T-helper 2 cell treated with Interferon-gamma antibody and Interleukin-4, amounts not matched to agents 100 ng/mL and 5 ng/mL, for 36 hours (primary cell): ENCODE results near the gene TMEM221. TPM values are rescaled to one million over a fixed set of nuclear protein-coding genes. Genes with fewer than 3 reads are reported as not detected.
"Not testable (repeated sequence)": the region's sequence is repeated elsewhere in the genome, so short reads cannot be mapped to it uniquely, and the experiment has no call there.

Source experiments
- intact Hi-C: fragments of 100-400 bp; cut with micrococcal nuclease; formaldehyde crosslinking; loops from one replicate; pipeline ENCODE4 v1.15.1; 2023
- total RNA-seq: library from RNA; stranded (reverse); gene quantifications from 2 replicates; pipeline ENCODE4 v1.2.3, GENCODE V29; 2022

The TMEM221 gene
- total RNA-seq, 1 donor from 2014 or later: not detected

DNA sequence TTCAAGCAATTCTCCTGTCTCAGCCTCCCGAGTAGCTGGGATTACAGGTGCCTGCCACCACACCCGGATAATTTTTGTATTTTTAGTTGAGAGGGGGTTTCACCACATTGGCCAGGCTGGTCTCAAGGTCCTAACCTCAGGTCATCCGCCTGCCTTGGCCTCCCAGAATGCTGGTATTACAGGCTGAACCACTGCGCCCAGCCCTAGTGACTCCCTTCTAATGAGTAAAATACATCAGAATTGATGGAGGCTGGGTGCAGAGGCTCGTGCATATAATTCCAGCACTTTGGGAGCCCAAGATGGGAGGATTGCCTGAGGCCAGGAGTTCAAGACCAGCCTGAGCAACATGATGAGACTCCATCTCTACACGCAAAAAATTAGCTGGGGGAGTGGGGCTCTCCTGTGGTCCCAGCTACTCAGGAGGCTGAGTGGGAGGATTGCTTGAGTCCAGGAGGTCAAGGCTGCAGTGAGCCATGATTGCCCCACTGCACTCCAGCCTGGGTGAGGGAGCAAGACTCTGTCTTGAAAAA lies 26.6 kb upstream of the TMEM221 start:
- intact Hi-C loops: not testable (repeated sequence)

DNA sequence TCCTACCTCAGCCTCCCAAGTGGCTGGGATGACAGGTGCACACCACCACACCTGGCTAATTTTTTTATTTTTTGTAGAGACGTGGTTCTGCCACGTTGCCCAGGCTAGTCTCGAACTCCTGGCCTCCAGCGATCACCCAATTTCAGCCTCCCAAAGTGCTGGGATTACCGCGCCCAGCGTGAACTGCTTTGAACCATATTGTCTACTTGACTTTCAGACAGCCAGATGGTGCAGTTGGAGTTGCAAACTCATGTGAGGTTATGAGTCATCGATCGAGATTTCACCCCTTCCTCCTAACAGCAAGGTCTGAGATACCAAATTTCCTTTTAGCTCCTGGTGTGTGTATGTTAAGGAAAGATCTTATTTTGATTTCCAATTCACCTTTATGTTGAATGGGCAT lies 24.6 kb upstream of the TMEM221 start:
- intact Hi-C loops: no loop called here

DNA sequence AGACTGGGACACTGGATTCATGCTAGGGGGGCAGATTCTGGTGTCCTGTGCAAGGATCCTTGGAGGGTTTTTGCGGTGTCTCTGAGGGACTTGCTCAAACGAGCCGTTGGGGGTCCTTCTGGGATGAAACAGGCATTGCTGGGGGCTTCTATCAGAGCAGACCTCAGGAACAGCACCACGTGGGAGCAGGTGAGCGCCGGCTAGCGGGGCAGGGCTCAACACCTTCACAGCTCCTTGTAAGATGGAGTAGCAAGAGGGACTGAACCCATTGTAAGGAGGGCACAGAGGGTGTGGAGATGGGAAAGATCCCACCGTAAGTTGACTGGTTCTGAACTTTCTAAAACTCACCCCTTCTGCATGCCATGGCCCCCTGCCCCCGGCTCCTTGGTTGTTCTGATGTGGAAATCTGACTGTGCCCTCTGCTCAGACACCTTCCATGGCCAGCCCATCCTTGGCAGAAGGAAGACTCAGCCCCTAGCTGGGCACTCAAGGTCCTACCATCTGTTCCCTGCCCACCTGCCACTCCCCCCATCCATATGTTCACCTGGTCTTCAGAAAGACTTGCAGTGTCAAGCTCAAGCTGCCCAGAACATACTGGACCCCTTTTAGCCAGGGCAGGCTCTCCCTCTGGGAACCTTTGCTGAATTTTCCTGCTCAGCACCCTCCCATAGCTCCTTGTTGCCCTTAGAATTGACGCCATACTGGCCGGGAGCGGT lies 23.1 kb upstream of the TMEM221 start:
- intact Hi-C loops: no loop called here

- intact Hi-C loops: loop anchor here (1.0 kb wide), 1 partner anchor 67 kb away; no protein-coding TSS in a partner anchor
These were observed 21.8 kb upstream of the TMEM221 start, which contains the start of gene SLC27A1 for GRCh38 chr19:17470068-17470841. TSS of gene SLC27A1 (plus strand) at chr19:17470524. CDS start at chr19:17470541, 17 bp downstream.

GRCh38 chr19:17469481-17470067 lies 21.1 kb upstream of the TMEM221 start:
- intact Hi-C loops: loop anchor here (1.0 to 5.0 kb wide), 2 partner anchors 66 to 132 kb away; partner anchors contain the start of gene GTPBP3

DNA sequence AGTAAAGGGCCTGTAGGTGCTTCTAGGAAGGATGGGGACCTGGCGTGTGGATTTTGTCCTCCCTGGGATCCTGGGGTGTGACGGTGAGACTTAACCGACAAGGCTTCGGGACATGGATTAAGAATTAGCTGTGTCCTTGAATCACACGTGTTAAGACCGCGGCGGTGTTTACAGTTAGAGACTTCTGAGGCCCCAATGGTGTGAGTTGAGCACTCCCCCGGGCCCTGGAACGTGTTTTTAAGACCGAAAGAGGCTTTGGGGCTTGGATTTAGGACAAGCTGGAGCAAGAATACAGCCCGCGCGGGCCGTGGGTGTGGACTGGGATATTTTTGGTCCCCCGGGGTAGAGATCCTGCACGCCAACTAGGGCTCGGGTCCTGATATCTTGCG lies 20.6 kb upstream of the TMEM221 start:
- intact Hi-C loops: loop anchor here (5.0 kb wide), 1 partner anchor 132 kb away; the partner anchor contains the start of gene GTPBP3

DNA sequence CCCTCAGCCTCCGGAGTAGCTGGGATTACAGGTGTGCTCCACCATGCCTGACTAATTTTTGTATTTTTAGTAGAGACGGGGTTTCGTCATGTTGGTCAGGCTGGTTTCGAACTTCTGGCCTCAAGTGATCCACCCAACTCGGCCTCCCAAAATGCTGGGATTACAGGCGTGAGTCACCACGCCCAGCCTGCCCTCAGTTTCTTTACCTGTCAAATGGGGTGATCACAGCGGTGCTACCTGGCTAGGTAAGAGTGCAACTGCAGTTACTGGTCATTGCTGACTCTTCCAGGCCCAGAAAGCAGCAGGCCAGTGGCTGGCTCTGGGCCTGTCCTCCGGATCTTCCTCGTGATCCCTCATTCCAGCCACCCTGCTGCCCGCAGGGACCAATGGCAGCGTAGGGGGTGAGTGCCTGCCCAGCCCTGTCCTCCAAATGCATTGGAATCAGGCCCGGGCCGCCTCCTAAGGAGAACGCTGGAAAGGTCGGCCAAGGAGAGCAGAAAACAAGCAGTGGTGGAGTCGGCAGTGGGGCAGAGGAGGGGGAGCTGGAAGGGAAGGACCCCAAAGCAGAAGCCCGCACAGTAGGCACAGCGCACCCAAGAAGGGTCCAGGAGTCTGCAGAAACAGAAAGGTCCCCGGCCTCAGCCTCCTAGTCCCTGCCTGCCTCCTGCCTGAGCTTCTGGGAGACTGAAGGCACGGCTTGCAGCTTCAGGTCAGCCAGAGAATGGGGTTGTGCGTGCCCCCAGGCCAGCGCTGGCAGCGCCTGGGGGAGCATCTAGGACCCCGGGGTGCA lies 20.0 kb upstream of the TMEM221 start:
- intact Hi-C loops: loop anchor here (5.0 kb wide), 1 partner anchor 131 kb away; the partner anchor contains the start of gene GTPBP3

GRCh38 chr19:17467471-17468301 lies 19.2 kb upstream of the TMEM221 start:
- intact Hi-C loops: loop anchor here (2.0 to 5.0 kb wide), 2 partner anchors 15 to 130 kb away; partner anchors contain the start of gene GTPBP3

- intact Hi-C loops: loop anchor here (2.0 to 5.0 kb wide), 2 partner anchors 14 to 129 kb away; partner anchors contain the start of gene GTPBP3
These were observed 18.0 kb upstream of the TMEM221 start for GRCh38 chr19:17466487-17466850.

DNA sequence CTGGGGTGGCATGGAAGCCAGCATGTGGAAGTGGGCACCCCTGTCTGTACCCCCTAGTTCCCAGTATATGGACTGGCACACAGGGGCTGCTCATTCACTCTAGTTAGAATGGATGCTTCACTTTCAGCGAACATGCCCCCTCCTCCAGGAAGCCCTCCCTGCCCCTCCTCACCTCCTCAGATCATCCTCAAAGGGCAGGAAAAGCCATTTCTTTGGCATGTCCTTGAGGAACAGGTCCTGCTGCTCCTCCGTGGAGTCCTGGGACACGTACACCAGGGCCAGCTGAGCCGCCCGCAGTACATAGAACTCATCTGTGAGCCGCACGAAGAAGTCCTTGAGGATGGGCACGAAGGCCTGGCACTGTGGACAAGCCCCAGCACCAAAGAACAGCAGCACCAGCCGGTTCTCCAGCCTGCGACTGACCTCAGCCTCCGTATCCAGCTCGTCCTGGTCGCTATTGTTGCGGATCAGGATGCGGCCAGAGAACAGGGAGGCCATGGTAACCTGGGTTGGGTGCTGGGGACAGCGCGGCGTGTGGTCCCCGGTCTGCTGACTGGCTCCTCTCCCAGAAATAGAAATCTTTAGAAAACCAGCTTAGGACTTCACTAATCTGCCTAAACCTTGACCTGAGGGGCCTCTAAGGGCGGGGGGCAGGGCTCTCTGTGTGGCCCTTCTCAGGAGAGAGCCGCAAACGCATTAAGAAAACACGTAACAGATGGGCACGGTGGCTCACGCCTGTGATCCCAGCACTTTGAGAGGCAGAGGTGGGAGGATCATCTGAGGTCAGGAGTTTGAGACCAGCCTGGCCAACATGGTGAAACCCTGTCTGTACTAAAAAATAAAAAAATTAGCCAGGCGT lies 12.1 kb upstream of the TMEM221 start, which contains the start of gene NXNL1:
Gene NXNL1 (minus strand): TSS at position 555 of the 859 bp plus-strand sequence. CDS start 57 bp downstream, at position 498.
- intact Hi-C loops: no loop called here

DNA sequence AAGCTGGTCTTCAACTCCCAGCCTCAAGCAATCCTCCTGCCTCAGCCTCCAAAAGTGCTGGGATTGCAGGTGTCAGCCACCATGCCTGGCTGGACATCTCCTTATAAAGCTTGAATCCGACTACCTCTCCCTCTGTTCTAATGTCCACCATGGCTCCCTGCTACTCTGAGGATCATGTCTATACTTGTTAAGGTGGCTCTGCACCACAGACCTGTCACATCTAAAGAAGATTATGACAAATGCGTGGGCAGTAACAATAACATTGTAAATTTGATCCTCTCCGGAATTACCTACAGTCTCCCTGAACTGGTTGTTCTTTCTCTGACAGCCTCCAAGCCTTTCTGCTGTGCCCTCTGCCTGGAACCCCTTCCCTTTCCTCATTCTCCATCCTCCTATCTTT lies 10.5 kb upstream of the TMEM221 start:
- intact Hi-C loops: loop anchor here (10.0 kb wide), 1 partner anchor 116 kb away; no protein-coding TSS in a partner anchor

DNA sequence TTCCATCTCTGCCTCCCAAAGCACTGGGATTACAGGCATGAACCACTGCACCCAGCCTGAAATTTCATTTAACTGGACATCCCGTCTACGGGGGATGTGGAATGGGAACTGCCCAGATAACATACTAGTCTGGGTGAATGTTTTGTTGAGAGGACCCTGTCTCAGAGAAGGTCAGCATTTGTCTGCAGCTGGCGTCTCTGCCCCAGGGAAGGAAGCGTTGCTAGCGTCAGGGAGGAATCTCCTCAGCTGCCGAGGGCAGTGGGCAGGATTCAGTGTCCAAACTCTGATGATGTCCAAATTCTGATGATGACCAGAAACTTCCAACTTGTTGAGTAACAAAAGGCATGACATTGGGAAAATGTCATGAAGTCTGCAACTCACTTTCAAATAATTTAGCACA lies 9.1 kb upstream of the TMEM221 start:
- intact Hi-C loops: loop anchor here (10.0 kb wide), 1 partner anchor 117 kb away; no protein-coding TSS in a partner anchor

DNA sequence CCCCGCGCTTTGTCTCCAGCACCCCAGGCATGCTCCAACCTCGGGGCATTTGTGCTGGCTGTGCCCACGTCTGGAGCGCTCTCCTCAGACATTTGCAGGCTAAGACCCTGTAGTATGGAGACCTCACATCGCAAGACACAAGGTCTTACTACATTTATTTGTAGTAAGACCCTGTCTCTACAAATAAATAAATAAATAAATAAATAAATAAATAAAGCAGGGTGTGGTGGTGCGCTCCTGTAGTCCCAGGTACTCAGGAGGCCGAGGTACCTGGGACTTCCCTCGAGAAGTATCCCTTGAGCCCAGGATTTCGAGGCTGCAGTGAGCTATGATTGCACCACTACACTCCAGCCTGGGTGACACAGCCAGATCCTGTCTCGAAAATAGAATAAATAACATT lies 7.7 kb upstream of the TMEM221 start:
- intact Hi-C loops: loop anchor here (10.0 kb wide), 1 partner anchor 119 kb away; no protein-coding TSS in a partner anchor

GRCh38 chr19:17455308-17456123 lies 7.0 kb upstream of the TMEM221 start:
- intact Hi-C loops: loop anchor here (10.0 kb wide), 1 partner anchor 119 kb away; no protein-coding TSS in a partner anchor

GRCh38 chr19:17454576-17455071 lies 6.2 kb upstream of the TMEM221 start:
- intact Hi-C loops: loop anchor here (10.0 kb wide), 1 partner anchor 120 kb away; no protein-coding TSS in a partner anchor

DNA sequence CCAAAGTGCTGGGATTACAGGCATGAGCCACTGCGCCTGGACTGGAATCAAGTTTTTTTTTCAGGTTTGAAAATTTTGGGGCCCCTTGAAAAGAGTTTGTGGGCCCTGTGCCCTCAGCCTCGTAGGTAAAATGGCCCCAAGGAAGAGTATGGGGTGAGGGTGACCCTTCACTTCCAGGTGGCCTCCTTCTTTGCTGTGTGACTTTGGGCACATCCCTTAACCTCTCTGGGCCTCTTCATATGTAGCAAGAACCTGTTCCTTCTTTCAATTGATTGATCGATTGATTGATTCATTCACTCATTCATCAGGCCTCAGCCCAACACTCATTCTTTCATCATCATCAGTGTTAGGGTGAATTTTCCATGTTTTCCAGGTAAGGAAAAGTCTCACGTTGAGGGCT lies 3.4 kb upstream of the TMEM221 start:
- intact Hi-C loops: loop anchor here (2.0 to 10.0 kb wide), 2 partner anchors 15 to 123 kb away; no protein-coding TSS in a partner anchor
